HG02759 (cell line): ENCODE results near the gene HELZ2.
"Not testable (repeated sequence)": the region's sequence is repeated elsewhere in the genome, so short reads cannot be mapped to it uniquely, and the experiment has no call there.

Experiments
- ATAC-seq: cut with Tn5 transposase; IDR thresholded peaks from one replicate; pipeline ENCODE4 v1.9.1; 2021; ENCODE audit warnings: mild to moderate bottlenecking, moderate library complexity; ENCODE audit not compliant: unreplicated experiment

HELZ2 gene

GRCh38 chr20:63565699-63566335, 8.2 kb downstream of the HELZ2 start:
- ATAC-seq: no peak

GRCh38 chr20:63565021-63565698, 8.9 kb downstream of the HELZ2 start:
- no peak for ATAC-seq

DNA sequence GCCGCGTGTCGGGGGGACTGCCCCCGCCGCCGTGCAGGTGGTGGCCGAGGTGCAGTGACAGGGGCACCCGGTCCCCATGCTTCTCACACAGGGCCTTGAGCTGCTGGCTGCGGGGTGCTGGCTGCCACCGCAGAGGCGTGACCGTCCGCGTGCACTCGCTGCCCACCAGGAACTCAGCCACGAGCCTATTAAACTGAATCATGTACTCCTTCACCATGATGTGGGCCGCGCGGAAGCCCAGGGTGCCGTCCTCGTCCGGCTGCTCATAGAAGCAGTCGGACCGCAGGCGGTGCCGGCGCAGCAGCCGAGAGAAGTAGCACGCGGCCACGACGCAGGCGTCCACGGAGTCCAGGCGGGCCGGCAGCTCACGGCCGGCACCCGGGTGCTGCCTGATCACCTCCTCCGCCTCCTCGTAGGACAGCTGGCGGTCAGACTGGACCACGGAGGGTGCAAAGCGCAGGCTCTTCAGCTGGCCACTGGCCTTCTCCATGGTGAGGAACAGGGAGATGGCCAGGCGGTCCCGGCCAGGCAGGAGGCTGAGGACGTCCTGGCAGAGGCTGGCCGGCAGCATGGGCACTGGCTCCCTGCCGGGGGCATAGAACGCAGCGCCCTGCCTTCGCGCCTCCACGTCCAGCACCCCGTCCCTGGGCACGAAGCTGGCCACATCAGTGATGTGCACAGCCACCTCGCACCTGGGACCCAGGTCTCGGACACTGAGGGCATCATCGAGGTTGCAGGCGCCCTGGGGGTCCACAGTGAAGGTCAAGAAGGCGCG, 9.8 kb downstream of the HELZ2 start:
- ATAC-seq: no peak

GRCh38 chr20:63563225-63563935, 10.7 kb downstream of the HELZ2 start:
- no peak for ATAC-seq

- ATAC-seq: no peak
Observed at GRCh38 chr20:63562461-63563224, 11.4 kb downstream of the HELZ2 start.

DNA sequence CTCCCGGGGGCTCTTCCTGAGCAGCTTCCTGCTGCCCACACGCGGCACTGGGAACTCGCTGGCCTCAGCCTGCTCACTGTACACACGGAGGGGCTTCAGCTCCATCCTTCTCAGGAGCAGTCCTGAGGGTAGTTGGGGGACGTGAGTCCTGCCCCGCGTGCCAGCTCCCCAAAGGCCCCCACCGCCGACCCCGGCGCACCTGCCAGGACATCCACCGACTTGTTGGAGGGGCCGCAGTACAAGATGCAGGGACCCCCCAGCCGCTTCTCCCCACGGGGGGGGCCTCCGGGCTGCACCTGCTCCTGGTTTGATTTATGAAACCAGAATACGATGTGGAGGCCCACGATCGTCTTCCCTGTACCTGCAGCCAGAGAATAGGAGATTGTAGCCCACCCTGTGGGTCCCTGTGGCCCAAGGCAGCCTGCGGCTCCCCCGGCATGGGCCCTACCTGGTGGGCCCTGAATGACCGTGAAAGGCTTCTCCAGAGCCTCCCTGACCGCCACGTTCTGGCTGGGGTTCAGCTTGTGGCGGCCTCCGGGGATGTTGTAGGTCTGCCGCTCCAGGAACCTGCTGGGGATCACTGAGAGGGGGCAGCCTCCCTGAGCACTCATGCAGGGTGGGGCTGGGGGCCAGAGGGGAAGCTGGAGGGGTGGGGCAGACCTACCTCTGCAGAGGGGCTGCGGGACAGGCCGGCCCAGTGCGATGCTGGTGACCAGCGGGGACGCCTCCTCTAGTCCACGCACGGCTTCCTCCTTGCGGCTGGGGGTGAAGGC, 12.2 kb downstream of the HELZ2 start:
- ATAC-seq: no peak

DNA sequence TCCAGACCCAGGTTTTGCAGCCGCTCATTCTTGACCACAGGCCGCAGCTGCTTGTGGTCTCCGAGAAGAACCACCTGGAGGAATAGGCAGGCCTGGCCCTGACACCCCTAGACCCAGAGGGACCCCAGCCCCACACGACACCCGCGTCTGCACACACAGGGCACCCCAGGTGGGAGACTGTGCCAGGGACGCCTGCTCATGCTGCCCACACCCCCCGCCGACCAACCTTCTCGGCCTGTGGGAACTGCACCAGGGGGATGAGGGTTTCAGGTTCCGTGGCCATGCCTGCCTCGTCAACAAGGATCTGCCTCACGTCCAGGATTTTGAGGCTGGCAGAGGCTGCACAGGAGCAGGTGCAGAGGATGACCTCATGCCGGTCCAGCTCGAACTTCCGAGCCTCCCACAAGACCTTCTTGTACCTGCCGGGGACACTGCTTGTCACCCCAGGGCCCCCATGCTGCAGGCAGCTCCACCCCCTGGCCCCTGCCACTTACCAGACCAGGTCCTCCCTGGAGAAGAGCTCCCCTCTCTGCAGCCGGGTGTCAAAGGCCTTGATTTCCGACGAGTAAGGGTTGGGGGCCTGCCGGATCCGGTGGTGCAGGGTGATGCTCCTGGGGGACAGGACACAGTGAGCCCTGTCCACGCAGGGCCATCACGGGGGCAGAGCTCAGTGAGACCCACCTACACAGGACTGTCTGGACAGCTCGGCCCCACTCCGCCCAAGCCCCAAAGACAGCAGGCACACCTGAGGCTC, 13.0 kb downstream of the HELZ2 start:
- ATAC-seq: no peak

- ATAC-seq: no peak
Observed at GRCh38 chr20:63560333-63560805, 13.7 kb downstream of the HELZ2 start.

- ATAC-seq: not testable (repeated sequence)
Observed at GRCh38 chr20:63559485-63560332, 14.3 kb downstream of the HELZ2 start.

GRCh38 chr20:63558804-63559484, 15.1 kb downstream of the HELZ2 start:
- no peak for ATAC-seq

GRCh38 chr20:63557481-63557891, 16.6 kb downstream of the HELZ2 start:
- ATAC-seq: no peak

DNA sequence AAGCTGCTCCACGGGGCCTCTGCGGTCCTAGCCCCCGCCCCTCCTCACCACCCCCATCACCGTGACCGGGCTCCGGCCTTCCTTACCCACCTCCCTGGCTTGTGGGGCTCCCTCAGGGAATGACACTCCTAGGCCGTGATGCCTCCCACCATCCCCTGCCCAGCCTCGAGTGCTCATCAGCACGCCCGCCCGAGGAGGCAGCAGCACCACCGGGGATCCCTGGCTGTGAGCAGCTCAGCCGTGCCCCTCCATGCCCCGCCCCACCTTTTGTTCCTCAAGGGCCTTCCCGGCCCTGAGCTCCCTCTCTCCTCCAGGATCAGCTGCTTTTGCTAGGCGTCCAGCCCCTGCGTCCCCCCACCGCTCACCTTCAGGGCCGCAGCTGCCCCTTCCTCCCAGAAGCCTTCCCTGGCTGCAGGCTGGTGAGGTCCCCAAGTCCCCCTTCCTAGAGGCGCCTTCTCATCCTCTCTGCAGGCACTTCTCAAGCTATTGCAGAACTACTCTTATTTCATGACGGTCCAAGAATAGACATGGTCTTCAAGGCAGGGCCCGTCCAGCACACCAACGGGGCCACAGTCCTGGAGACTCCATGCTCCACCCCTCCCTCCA, 17.1 kb downstream of the HELZ2 start:
- ATAC-seq: no peak

DNA sequence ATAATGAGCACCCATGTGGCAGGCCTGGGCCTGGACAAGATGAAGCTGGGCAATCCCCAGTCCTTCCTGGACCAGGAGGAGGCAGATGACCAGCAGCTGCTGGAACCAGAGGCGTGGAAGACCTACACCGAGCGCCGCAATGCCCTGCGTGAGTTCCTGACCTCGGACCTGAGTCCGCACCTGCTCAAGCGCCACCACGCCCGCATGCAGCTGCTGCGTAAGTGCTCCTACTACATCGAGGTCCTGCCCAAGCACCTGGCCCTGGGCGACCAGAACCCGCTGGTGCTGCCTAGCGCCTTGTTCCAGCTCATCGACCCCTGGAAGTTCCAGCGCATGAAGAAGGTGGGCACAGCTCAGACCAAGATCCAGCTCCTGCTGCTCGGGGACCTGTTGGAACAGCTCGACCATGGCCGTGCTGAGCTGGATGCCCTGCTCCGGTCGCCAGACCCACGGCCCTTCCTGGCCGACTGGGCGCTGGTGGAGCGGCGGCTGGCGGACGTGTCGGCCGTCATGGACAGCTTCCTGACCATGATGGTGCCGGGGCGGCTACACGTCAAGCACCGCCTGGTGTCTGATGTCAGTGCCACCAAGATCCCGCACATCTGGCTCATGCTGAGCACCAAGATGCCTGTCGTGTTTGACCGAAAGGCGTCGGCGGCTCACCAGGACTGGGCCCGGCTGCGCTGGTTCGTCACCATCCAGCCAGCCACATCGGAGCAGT, 18.2 kb downstream of the HELZ2 start:
- ATAC-seq: no peak

- no peak for ATAC-seq
Observed at GRCh38 chr20:63554361-63555278, 19.4 kb downstream of the HELZ2 start.

GRCh38 chr20:63553933-63554290, 20.1 kb downstream of the HELZ2 start, which contains the start of gene FNDC11:
TSS of gene FNDC11 (plus strand) at chr20:63554159. CDS start at chr20:63555664, 1,505 bp downstream.
- peak; percentile 36 for ATAC-seq
